GM12878 (cell line): Measurements from ENCODE around the gene EEF1B2. TPM values are rescaled to one million over a fixed set of nuclear protein-coding genes. Genes with fewer than 3 reads are reported as not detected.

Source experiments
- ATAC-seq: fragments of 200-7000 bp; cut with Tn5 transposase; 3 replicates; pipeline ENCODE4 v1.9.1; 2020; ENCODE audit warnings: mild to moderate bottlenecking, moderate library complexity
- BruUV-seq: library from RNA; stranded (reverse); fragments of 400-500 nt; replicated peaks from 2 replicates; lab custom pipeline; 2021; lab: Mats Ljungman, UMichigan
- CTCF ChIA-PET: fragments of 300-600 bp; sonication (Branson Sonifier 250); formaldehyde crosslinking; extraction: SDS; loops from one replicate; lab custom pipeline; 2021; ENCODE audit warnings: inconsistent platforms; lab: Yijun Ruan, JAX
- POLR2A ChIA-PET: fragments of 350-600 bp; formaldehyde crosslinking; extraction: SDS; loops from one replicate; lab custom pipeline; 2021; ENCODE audit warnings: inconsistent platforms; lab: Charles Lee
- RAD21 ChIA-PET: fragments of 300-600 bp; sonication (Branson Sonifier 250); formaldehyde crosslinking; loops from one replicate; lab custom pipeline; 2023; ENCODE audit warnings: antibody characterized with exemption; ENCODE audit not compliant: unreplicated experiment; lab: Charles Lee
- SMC1A ChIA-PET: fragments of 300-600 bp; sonication (Branson Sonifier 250); formaldehyde crosslinking; loops from one replicate; lab custom pipeline; 2023; ENCODE audit not compliant: unreplicated experiment, uncharacterized antibody; lab: Charles Lee
- DNase-seq: peaks from one replicate; pipeline ENCODE4 v3.0.0-alpha.2; 2011; ENCODE audit warnings: low read depth, low spot score
- FAIRE-seq: peaks from 3 replicates; lab custom pipeline; 2011; peaks lifted over from hg19 to GRCh38; lab: Jason Lieb, UNC
- H2AFZ ChIP-seq: 2 replicates; pipeline ENCODE4 v1.6.0; 2011; ENCODE audit warnings: low read depth, low read length, control low read depth; ENCODE audit not compliant: control insufficient read depth
- H3K27ac ChIP-seq: 2 replicates; pipeline ENCODE4 v1.5.1; 2011; ENCODE audit warnings: control low read depth; ENCODE audit not compliant: control insufficient read depth, insufficient read depth
- H3K27me3 ChIP-seq, 2 experiments: replicated peaks in 1 of 2; 2 replicates each; pipeline versions ENCODE4 v1.6.0 to v1.6.1; 2011; ENCODE audit warnings: low read length in 1 of 2; ENCODE audit not compliant: control insufficient read depth in 2 of 2, insufficient read depth in 2 of 2
- H3K36me3 ChIP-seq, 2 experiments: 2 replicates each; pipeline ENCODE4 v1.5.1; 2011; ENCODE audit warnings: low read length in 1 of 2; ENCODE audit not compliant: control insufficient read depth in 2 of 2, insufficient read depth in 2 of 2
- H3K4me1 ChIP-seq: 2 replicates; pipeline ENCODE4 v1.6.1; 2011; ENCODE audit warnings: mild to moderate bottlenecking, low read length, moderate library complexity, mixed read lengths; ENCODE audit not compliant: control insufficient read depth, insufficient read depth
- H3K4me2 ChIP-seq: 2 replicates; pipeline ENCODE4 v1.6.0; 2011; ENCODE audit warnings: control low read depth; ENCODE audit not compliant: control insufficient read depth, insufficient read depth
- H3K4me3 ChIP-seq: fragments of 200-600 bp; sonication (generic); 2 replicates; pipeline ENCODE4 v1.5.1; 2016
- H3K79me2 ChIP-seq: 2 replicates; pipeline ENCODE4 v1.6.0; 2011; ENCODE audit warnings: low read length; ENCODE audit not compliant: control insufficient read depth, insufficient read depth
- H3K9ac ChIP-seq: 2 replicates; pipeline ENCODE4 v1.8.0; 2011; ENCODE audit warnings: low read length, control low read depth, mixed read lengths; ENCODE audit not compliant: control insufficient read depth, insufficient read depth
- H3K9me3 ChIP-seq: replicated peaks from 3 replicates; pipeline ENCODE4 v1.5.1; 2011; ENCODE audit warnings: mild to moderate bottlenecking, low read length; ENCODE audit not compliant: control insufficient read depth, insufficient read depth
- H4K20me1 ChIP-seq: 2 replicates; pipeline ENCODE4 v1.6.0; 2011; ENCODE audit not compliant: control insufficient read depth, insufficient read depth
- ATF3 ChIP-seq: IDR thresholded peaks from 2 replicates; pipeline ENCODE4 v1.6.1; 2011; ENCODE audit warnings: low read depth, mild to moderate bottlenecking, low read length, moderate library complexity, borderline replicate concordance; ENCODE audit errors: extremely low read depth
- BACH1 ChIP-seq: fragments of 450-650 bp; IDR thresholded peaks from 2 replicates; pipeline ENCODE4 v1.6.1; 2017; ENCODE audit warnings: mild to moderate bottlenecking, borderline replicate concordance
- BCL3 ChIP-seq: IDR thresholded peaks from 2 replicates; pipeline ENCODE4 v1.6.1; 2011; ENCODE audit warnings: borderline replicate concordance, low read depth, mild to moderate bottlenecking, moderate library complexity, low read length; ENCODE audit not compliant: insufficient read depth, poor library complexity, severe bottlenecking
- BRCA1 ChIP-seq: IDR thresholded peaks from 2 replicates; pipeline ENCODE4 v1.6.1; 2011; ENCODE audit warnings: low read depth, low read length, improper control_type of control experiment
- CHD4 ChIP-seq: fragments of 200-600 bp; sonication (generic); IDR thresholded peaks from 2 replicates; pipeline ENCODE4 v1.6.1; 2016; ENCODE audit warnings: mild to moderate bottlenecking
- IKZF1 ChIP-seq: fragments of 450-650 bp; conservative IDR thresholded peaks from 2 replicates; pipeline ENCODE4 v1.6.1; 2017; ENCODE audit warnings: antibody characterized with exemption, mild to moderate bottlenecking
- IRF3 ChIP-seq: fragments of 450-650 bp; IDR thresholded peaks from 2 replicates; pipeline ENCODE4 v1.6.1; 2014; ENCODE audit warnings: mild to moderate bottlenecking
- KAT2A ChIP-seq: conservative IDR thresholded peaks from 2 replicates; pipeline ENCODE4 v1.6.1; 2011; ENCODE audit warnings: low read depth, low read length; ENCODE audit not compliant: control insufficient read depth
- KLF5 ChIP-seq: fragments of 450-650 bp; IDR thresholded peaks from 2 replicates; pipeline ENCODE4 v1.6.1; 2014; ENCODE audit warnings: mild to moderate bottlenecking; ENCODE audit not compliant: partially characterized antibody
- MEF2A ChIP-seq: IDR thresholded peaks from 2 replicates; pipeline ENCODE4 v1.6.1; 2011; ENCODE audit warnings: low read depth, mild to moderate bottlenecking, low read length, moderate library complexity; ENCODE audit not compliant: insufficient read depth
- MEF2B ChIP-seq: fragments of 450-650 bp; IDR thresholded peaks from 2 replicates; pipeline ENCODE4 v1.6.1; 2018; ENCODE audit warnings: mild to moderate bottlenecking, moderate library complexity; ENCODE audit not compliant: partially characterized antibody, poor library complexity, severe bottlenecking
- MXI1 ChIP-seq: fragments of 150-350 bp; IDR thresholded peaks from 2 replicates; pipeline ENCODE4 v1.6.1; 2011; ENCODE audit warnings: low read depth, mild to moderate bottlenecking, inconsistent platforms, low read length, improper control_type of control experiment
- NFXL1 ChIP-seq: fragments of 450-650 bp; IDR thresholded peaks from 2 replicates; pipeline ENCODE4 v1.6.1; 2017; ENCODE audit warnings: antibody characterized with exemption, mild to moderate bottlenecking, borderline replicate concordance
- NR2C2 ChIP-seq: IDR thresholded peaks from 2 replicates; pipeline ENCODE4 v1.6.1; 2011; ENCODE audit warnings: borderline replicate concordance, low read depth; ENCODE audit not compliant: control insufficient read depth, insufficient read length
- RAD21 ChIP-seq: IDR thresholded peaks from 2 replicates; pipeline ENCODE4 v1.6.1; 2011; ENCODE audit warnings: mild to moderate bottlenecking, low read depth, low read length, moderate library complexity; ENCODE audit not compliant: insufficient read depth
- SMC3 ChIP-seq: IDR thresholded peaks from 2 replicates; pipeline ENCODE4 v1.6.1; 2011; ENCODE audit warnings: low read length, improper control_type of control experiment, borderline replicate concordance
- ZNF24 ChIP-seq: fragments of 450-650 bp; IDR thresholded peaks from 2 replicates; pipeline ENCODE4 v1.6.1; 2017; ENCODE audit warnings: antibody characterized with exemption, mild to moderate bottlenecking
- ZNF622 ChIP-seq: fragments of 450-650 bp; IDR thresholded peaks from 2 replicates; pipeline ENCODE4 v1.6.1; 2017; ENCODE audit warnings: mild to moderate bottlenecking, inconsistent platforms
- WGBS: methylation state at CpG from one replicate; pipeline ENCODE4 v1.1.6; 2016; ENCODE audit warnings: low lambda C conversion rate; ENCODE audit not compliant: insufficient replicate concordance, insufficient coverage; ENCODE audit errors: missing lambda C conversion rate; 5-methylcytosine and 5-hydroxymethylcytosine counted together
- in situ Hi-C: fragments of 300-500 bp; cut with MboI; formaldehyde crosslinking; loops from 9 replicates; pipeline ENCODE4 v1.14.3; 2018; ENCODE audit warnings: mixed read lengths
- intact Hi-C: fragments of 100-400 bp; cut with micrococcal nuclease; formaldehyde crosslinking; loops from one replicate; pipeline ENCODE4 v1.14.2; 2022; ENCODE audit not compliant: unreplicated experiment
- polyA plus RNA-seq, 11 experiments: library from polyadenylated mRNA; depleted of rRNA in 4 of 11; unstranded in 6 of 11; stranded (reverse) in 5 of 11; fragments of >200 nt; fragmentation: Nextera tagmentation in 4 of 11; fragmentation: Illumina TruSeq in 1 of 11; extraction: Ambion mirVana in 4 of 11; extraction: Trizol in 1 of 11; gene quantifications; 1 replicate in 1 of 11; 2 replicates in 10 of 11; pipeline versions ENCODE4 v1.2.1 to v1.2.3, GENCODE V29; 2011 to 2016; ENCODE audit warnings: inconsistent platforms in 2 of 11, missing spikeins in 2 of 11, low read depth in 1 of 11
- total RNA-seq, 4 experiments: library from RNA; depleted of rRNA in 3 of 4; stranded (reverse); fragments of >200 nt in 3 of 4; fragmentation: Illumina TruSeq in 1 of 4; extraction: Trizol in 1 of 4; gene quantifications; 2 replicates each; pipeline versions ENCODE4 v1.2.1 to v1.2.3, GENCODE V29; 2013 to 2021
- TF ChIP-seq, protein P1 (sequence below): fragments of 450-650 bp; IDR thresholded peaks from 2 replicates; pipeline ENCODE4 v1.6.1; 2017; ENCODE audit warnings: low read depth, mild to moderate bottlenecking, moderate library complexity

The EEF1B2 gene
- total and polyA plus RNA-seq, 10 of the 15 experiments (the other 5 are each of a cell fraction or from before 2014, with no cell fraction given): 719 to 2,110 (median 1,232) TPM

- no peak overlapping the region for H3K4me3 ChIP-seq
These were observed 15.3 kb upstream of the EEF1B2 start for GRCh38 chr2:206144383-206144782.

More at GRCh38 chr2:206144383-206144782, 15.3 kb upstream of the EEF1B2 start:
- Histone ChIP-seq H3K36me3 (peaks cover 2 to 13% of the 10 kb centered on the region in 2 experiments), H3K27ac (no peak overlapping the region), H3K9me3 (no peaks in the 10 kb centered on the region), H4K20me1 (no peaks in the 10 kb centered on the region), H3K79me2 (no peaks in the 10 kb centered on the region), H3K4me2 (no peak overlapping the region), H3K9ac (no peak overlapping the region), H3K4me1 (no peaks in the 10 kb centered on the region), H3K27me3 (no peaks in the 10 kb centered on the region), H2AFZ (no peak overlapping the region)
- in situ Hi-C loops (no loop called here), intact Hi-C loops (no loop called here)
- ChIA-PET RAD21 (no interaction called here), POLR2A (interaction anchor here (0.6 kb wide), 1 partner anchor 1231 kb away, joined by 3 read pairs; no protein-coding TSS in a partner anchor), CTCF (interaction anchor here (0.6 to 3.0 kb wide), 3 partner anchors 9 to 42 kb away, joined by 3 to 13 read pairs (median 3); no protein-coding TSS in a partner anchor), SMC1A (interaction anchor here (1.2 kb wide), 1 partner anchor 20 kb away, joined by 3 read pairs; no protein-coding TSS in a partner anchor)
- DNase-seq: no peak
- no TSS peak for BruUV-seq
- WGBS: 98% methylated on average over 2 of the region's 2 CpGs
- FAIRE-seq: no peak
- ATAC-seq: no peak
- no peak for TF ChIP-seq CHD4
- TF ChIP-seq KAT2A: no peak
- TF ChIP-seq, protein P1, sequence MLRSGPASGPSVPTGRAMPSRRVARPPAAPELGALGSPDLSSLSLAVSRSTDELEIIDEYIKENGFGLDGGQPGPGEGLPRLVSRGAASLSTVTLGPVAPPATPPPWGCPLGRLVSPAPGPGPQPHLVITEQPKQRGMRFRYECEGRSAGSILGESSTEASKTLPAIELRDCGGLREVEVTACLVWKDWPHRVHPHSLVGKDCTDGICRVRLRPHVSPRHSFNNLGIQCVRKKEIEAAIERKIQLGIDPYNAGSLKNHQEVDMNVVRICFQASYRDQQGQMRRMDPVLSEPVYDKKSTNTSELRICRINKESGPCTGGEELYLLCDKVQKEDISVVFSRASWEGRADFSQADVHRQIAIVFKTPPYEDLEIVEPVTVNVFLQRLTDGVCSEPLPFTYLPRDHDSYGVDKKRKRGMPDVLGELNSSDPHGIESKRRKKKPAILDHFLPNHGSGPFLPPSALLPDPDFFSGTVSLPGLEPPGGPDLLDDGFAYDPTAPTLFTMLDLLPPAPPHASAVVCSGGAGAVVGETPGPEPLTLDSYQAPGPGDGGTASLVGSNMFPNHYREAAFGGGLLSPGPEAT: no peak
- no peak for TF ChIP-seq MEF2A
- no peak for TF ChIP-seq RAD21
- TF ChIP-seq KLF5: no peak
- TF ChIP-seq BCL3: no peak
- no peak for TF ChIP-seq BRCA1
- no peak for TF ChIP-seq MXI1
- no peak for TF ChIP-seq ATF3
- no peak for TF ChIP-seq BACH1
- no peak for TF ChIP-seq MEF2B
- no peak for TF ChIP-seq NFXL1
- TF ChIP-seq SMC3: no peak
- no peak for TF ChIP-seq IKZF1
- TF ChIP-seq ZNF622: no peak
- no peak for TF ChIP-seq IRF3
- TF ChIP-seq ZNF24: no peak
- no peak for TF ChIP-seq NR2C2
